IPS DF 6.9 (cell line): ENCODE measurements around the gene HCFC2.

Source experiments
- DNase-seq: peaks from one replicate; pipeline ENCODE4 v3.0.0-alpha.2; 2013; ENCODE audit warnings: low read depth, low spot score
- H3K27ac ChIP-seq: one replicate; pipeline ENCODE4 v1.5.1; 2013; ENCODE audit warnings: low read length, control low read depth
- H3K27me3 ChIP-seq: 2 replicates; pipeline ENCODE4 v1.6.1; 2013; ENCODE audit warnings: mild to moderate bottlenecking, low read length; ENCODE audit not compliant: control insufficient read depth, insufficient read depth
- H3K36me3 ChIP-seq: 2 replicates; pipeline ENCODE4 v1.6.1; 2013; ENCODE audit warnings: low read length; ENCODE audit not compliant: control insufficient read depth, insufficient read depth
- H3K4me1 ChIP-seq: 2 replicates; pipeline ENCODE4 v1.6.1; 2013; ENCODE audit warnings: low read length; ENCODE audit not compliant: control insufficient read depth, insufficient read depth
- H3K4me3 ChIP-seq: 2 replicates; pipeline ENCODE4 v1.5.1; 2013; ENCODE audit warnings: mild to moderate bottlenecking, low read length
- H3K9me3 ChIP-seq: 2 replicates; pipeline ENCODE4 v1.6.1; 2013; ENCODE audit warnings: low read length, inconsistent platforms; ENCODE audit not compliant: control insufficient read depth, insufficient read depth
- WGBS: extraction: QIAGEN DNeasy Blood & Tissue Kit; methylation state at CpG from one replicate; pipeline ENCODE4 v1.1.7; 2013; ENCODE audit warnings: mixed read lengths, missing lambda C conversion rate; ENCODE audit not compliant: insufficient read length, insufficient coverage; 5-methylcytosine and 5-hydroxymethylcytosine counted together

HCFC2 gene

GRCh38 chr12:104152685-104153241 is 88.4 kb downstream of the HCFC2 start:
- Histone ChIP-seq H3K9me3 (no peaks in the 10 kb centered on the region), H3K36me3 (no peaks in the 10 kb centered on the region), H3K4me3 (no peak overlapping the region), H3K27ac (no peak overlapping the region), H3K27me3 (no peaks in the 10 kb centered on the region), H3K4me1 (no peaks in the 10 kb centered on the region)
- DNase-seq = no peak

DNA sequence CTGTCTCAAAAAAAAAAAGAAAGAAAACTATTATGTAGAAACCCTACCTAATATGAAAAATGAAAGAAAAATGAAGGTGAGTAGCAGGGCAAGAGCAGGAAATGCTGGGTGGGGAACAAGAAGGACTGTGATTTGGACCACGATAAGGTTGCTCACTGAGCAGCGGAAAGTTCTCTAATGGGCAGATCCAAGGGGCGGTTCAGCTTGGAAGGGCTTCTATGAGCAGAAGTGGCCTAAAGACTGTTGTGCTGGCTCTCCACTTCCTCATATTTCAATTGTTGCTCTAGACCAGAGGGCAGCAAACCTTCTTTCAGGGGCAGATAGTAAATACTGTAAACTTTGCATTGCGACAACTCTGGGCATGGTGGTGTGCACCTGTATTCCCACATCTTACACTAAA is 90.0 kb downstream of the HCFC2 start:
- Histone ChIP-seq H3K27ac (no peak overlapping the region), H3K27me3 (no peaks in the 10 kb centered on the region), H3K4me1 (no peaks in the 10 kb centered on the region), H3K36me3 (no peaks in the 10 kb centered on the region), H3K4me3 (no peak overlapping the region), H3K9me3 (no peaks in the 10 kb centered on the region)
- WGBS = no CpG with 5 or more reads among the region's 4 CpGs
- DNase-seq = no peak

- Histone ChIP-seq H3K27me3 (no peaks in the 10 kb centered on the region), H3K4me3 (no peak overlapping the region), H3K9me3 (no peaks in the 10 kb centered on the region), H3K27ac (no peak overlapping the region), H3K36me3 (no peaks in the 10 kb centered on the region), H3K4me1 (no peaks in the 10 kb centered on the region)
- no CpG with 5 or more reads among the region's 2 CpGs for WGBS
- no peak for DNase-seq
Observed at GRCh38 chr12:104154806-104155205, 90.5 kb downstream of the HCFC2 start.
